Endometrial microvascular endothelial cells (primary cell): ENCODE data around the gene BMP6. TPM values are rescaled to one million over a fixed set of nuclear protein-coding genes. Genes with fewer than 3 reads are reported as not detected.

Source experiments
- total RNA-seq: library from RNA; depleted of rRNA; stranded (reverse); fragments of >200 nt; gene quantifications from one replicate; pipeline ENCODE4 v1.2.3, GENCODE V29; 2015; ENCODE audit errors: inconsistent ontology term

The BMP6 gene
- total RNA-seq, 1 donor from 2014 or later = 66.6 TPM

Other genes with a start within 250 kb of the BMP6 start
- 1.2 TPM for gene DSP, start 184.4 kb upstream of the BMP6 start, total RNA-seq
- gene SNRNP48, start 135.9 kb upstream of the BMP6 start, total RNA-seq = 8.5 TPM
- 657 TPM for gene TXNDC5, start 184.7 kb downstream of the BMP6 start, total RNA-seq